GM19438 (cell line): ENCODE data around the gene RAB35.

Experiments
- ATAC-seq: cut with Tn5 transposase; IDR thresholded peaks from one replicate; pipeline ENCODE4 v1.9.1; 2021; ENCODE audit warnings: low read depth; ENCODE audit not compliant: unreplicated experiment

RAB35 gene

GRCh38 chr12:120090206-120090605, 26.3 kb downstream of the RAB35 start:
- no peak for ATAC-seq

DNA sequence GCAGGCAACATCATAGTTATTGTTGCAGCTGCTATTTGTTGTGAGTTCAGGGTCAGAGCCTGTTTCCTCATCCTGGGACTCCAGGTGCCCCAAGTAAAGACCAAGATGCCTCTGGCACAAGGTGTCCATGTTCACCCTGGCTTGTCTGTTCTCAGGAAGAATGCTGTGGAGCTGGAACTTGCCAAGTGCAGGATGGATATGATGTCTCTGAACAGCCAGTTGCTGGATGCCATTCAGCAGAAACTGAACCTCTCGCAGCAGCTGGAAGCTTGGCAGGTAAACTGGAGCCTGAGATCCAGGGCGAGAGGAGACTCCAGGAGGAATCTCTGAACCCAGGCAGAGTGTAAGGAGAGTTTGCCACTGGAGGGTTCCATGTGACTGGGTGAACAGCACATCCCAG, 26.8 kb downstream of the RAB35 start:
- no peak for ATAC-seq

DNA sequence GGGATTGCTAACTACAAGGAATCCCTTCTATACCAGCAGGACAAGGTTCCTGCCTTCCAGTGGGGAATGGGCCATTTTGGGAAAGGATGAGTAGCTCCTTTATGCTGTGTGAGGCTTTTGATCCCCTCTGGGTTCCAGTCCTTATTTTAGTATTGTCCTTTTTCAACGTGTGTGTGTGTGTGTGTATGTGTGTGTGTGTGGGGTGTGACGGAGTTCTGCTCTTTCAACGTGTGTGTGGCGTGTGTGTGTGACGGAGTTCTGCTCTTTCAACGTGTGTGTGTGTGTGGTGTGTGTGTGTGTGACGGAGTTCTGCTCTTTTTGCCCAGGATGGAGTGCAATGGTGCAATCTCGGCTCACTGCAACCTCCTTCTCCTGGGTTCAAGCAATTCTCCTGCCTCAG, 27.4 kb downstream of the RAB35 start:
- no peak for ATAC-seq

GRCh38 chr12:120086801-120087621, 29.5 kb downstream of the RAB35 start:
- peak; percentile 96 for ATAC-seq

- ATAC-seq = no peak
These were observed 30.5 kb downstream of the RAB35 start for GRCh38 chr12:120085920-120086645.

DNA sequence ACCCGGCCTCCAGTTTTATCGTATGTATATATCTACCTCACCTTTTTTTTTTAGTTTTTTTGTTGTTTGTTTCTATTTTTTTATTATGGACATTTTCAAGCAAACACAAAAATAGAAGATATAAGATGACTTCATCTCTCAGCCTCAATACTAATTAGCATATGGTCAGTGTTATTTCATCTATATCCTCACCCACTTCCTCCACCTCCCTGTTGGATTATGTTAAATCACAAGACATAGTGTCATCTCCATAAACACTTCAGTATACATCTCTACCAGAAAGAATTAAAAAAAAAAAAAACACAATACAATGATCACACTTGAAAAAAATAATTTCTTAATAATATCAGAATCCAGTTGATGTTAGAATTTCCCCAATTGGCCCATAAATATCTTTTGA, 34.9 kb downstream of the RAB35 start:
- ATAC-seq = no peak

DNA sequence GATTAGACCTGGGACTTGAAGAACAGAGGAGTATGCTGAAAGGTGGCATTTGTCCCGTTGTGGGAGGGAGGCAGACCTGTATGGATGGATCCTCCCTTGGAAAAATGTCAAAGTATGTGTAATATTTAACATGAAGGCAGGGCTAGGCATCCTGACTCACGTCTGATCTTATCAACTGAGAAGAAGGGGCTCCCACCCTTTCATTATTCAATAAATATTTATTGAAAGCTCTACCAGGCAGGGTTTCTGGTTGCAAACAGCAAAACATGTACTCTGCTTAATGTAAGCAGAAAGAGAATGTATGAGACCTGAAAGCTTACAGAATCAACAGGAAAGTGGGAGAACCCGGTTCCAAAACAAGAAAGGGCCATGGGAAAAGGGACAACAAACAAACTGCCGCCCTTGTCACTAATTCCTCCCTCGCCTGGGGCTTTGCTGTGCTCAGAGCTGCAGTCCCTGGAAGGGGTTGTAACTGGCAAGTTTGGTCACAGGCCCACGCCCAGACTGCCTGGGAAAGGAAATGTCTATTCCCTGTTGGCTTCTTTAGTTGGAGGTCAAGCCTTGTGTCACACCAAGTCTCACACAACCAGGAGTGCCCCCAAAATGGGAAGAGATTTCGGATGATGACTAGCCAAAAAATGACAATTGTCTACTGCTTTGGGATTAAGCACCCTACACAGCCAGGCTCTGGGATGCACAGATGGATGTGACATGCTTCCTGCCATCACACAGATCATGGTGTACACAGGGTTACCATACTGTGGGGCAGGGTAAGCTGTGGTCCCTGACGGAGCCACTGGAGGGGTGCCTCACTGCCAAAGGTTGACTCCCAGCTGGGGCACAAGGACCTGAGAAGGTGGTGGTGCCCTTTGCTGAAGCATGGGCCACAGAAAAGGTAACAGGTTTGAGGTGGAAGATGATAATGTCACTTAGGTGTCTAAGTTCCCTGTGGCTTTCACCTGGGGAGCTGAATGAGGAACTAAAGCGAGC, 36.8 kb downstream of the RAB35 start:
- ATAC-seq = no peak

DNA sequence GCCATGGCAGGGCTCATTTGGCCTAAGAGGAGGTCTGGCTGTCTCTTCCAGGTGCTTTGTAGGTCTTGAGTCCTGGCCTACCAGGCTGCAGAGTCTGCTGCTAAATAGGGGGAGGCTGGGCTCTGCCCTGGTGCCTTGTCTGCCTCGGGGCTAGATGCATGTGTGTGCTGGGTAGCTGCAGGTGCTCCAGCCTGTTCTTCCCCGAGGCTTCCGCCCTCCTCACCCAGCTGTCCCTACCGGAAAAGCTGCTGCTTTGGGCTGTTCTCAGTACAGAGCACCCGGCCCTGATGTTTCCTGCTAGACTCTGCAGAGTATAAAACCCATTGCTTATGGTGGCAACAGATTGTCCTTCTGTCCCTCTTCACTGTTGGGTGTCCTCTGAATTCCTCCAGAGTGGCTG, 37.7 kb downstream of the RAB35 start:
- no peak for ATAC-seq

DNA sequence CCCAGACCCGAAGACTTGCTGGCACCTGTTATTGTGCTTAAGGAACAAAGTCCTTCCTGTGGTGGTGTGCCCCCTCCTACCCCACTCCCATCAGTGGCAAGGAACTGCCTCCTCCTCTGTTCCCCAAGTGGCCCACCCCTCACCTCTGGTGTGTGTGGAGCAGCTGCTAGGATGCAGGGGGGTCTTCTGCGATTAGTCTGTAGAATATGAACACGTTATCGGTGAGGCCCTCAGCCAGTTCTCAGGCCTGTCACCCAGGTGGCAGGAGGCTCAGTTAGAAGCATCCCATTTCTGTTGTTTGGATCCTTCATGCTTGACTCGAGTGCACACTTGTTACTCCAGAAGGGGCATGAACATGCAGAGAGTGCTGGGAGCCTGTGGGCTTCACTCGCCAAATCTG, 39.3 kb downstream of the RAB35 start:
- ATAC-seq = no peak

GRCh38 chr12:120076651-120077050, 39.9 kb downstream of the RAB35 start:
- no peak for ATAC-seq

DNA sequence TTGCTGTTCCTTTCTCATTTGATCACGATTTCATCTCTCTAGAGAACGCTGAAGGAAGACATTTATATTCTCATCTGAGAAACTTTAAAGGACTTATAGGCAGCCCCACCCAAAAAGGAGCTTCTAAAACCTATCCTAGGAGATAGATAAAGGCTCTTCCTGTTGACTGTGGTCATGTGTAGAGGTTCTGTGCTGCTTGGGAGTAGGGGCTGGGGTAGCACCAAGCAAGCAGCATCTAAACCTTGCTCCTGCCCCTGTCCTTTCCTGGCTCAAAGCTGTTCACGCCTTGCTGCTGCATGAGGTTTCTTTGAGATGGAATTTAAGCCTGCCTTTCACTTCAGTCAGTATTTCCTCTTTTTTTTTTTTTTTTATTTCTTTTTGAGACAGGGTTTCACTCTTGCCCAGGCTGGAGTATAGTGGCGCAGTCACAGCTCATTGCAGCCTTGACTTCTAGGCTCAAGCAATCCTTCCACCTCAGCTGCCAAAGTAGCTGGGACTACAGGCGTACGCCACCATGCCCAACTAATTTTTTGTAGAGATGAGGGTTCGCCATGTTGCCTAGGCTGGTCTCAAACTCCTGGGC, 41.4 kb downstream of the RAB35 start:
- no peak for ATAC-seq

- ATAC-seq = no peak
These were observed 43.9 kb downstream of the RAB35 start for GRCh38 chr12:120072472-120073249.

DNA sequence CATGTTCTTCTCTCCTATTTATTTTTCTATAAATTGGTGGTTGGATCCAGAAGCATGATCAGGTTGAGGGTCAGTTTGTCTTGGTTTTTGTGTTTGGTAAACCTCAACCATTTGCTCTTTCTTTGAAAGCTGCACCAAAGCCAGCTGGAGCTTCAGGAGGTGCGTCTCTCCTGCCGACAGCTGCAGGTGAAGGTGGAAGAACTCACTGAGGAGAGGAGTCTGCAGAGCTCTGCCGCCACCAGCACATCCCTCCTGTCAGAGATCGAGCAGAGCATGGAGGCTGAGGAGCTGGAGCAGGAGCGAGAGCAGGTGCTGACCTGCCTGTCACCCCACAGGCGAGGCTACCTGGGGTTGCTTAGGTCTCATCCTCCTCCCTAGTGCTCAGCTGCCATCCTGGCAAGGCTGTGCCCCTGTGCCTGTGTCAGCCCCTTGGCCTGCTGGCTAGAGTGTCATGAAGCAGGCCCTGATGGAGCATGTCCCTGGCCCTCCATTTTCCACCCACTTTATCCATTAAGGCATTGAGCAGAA, 45.0 kb downstream of the RAB35 start:
- no peak for ATAC-seq

- ATAC-seq = no peak
These were observed 47.3 kb downstream of the RAB35 start for GRCh38 chr12:120069278-120069677.

- no peak for ATAC-seq
These were observed 48.7 kb downstream of the RAB35 start for GRCh38 chr12:120067901-120068300.

DNA sequence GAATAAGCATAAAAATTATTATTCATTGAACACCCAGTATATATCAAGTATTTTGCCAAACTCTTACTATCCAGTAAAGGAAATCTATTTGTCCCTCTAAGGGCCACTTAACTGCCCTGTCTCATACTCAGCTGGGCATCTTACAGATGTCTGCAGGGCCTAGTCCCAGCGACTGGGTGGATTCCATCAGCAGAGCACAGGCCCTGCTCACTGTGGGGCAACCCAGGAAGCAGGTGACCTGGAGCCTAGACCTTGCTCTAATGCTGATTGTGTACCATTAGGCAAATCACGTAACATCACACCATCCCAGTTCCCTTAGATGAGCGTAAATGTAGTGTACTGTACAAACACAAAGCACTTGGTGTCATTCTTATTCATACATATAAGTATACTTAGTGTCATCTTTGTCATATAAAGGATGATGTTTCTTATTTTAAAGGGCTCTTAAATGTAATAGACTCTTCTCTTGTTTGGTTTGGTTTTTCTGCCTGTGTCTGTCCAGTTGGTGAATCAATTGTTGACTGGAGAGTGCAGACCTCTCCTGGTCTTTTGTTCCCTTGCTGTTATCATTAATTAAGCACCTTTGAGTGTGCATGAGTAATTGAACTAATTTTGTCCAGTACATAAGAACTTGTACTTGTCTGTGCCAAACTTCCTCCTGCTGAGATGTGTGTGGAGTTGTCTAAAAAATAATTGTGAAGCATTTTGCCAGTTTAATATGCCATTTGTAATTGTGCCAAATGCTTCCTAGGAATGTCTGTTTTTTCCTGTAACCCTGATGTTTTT, 49.3 kb downstream of the RAB35 start:
- no peak for ATAC-seq

DNA sequence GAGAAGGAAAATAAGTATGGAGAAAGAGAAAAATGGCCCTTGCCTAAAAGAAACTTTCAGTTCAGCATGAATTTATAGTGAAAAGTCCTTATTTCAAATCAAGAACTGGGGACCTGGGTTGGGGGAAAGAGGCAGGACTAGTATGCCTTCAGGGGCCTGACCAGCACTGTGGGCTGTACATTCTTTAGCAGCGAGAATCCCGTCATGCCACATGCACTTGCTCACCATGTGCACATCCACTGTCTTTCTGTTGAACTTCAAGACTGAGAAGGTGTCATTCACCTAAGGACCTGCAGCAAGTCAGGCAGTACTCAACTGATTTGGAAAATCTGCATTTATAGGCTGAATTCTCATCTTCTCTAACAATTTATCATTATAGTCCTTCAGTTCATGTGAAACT, 50.2 kb downstream of the RAB35 start:
- no peak for ATAC-seq

GRCh38 chr12:120065472-120065871, 51.1 kb downstream of the RAB35 start:
- ATAC-seq = no peak
